OCI-LY3 (cell line): ENCODE results near the gene CWC27.

Experiments used
- CTCF ChIP-seq: fragments of 200-600, 300-600 bp; sonication (generic); IDR thresholded peaks from 2 replicates; pipeline ENCODE4 v1.5.1; 2014; ENCODE audit warnings: antibody characterized with exemption, low read length, low read depth
- EZH2phosphoT487 ChIP-seq: fragments of 200-600 bp; shearing (Covaris generic); IDR thresholded peaks from 2 replicates; pipeline ENCODE4 v1.6.1; 2018; ENCODE audit warnings: antibody characterized with exemption, mixed run types, low read depth

- TF ChIP-seq CTCF (no peak), EZH2phosphoT487 (no peak)
Observed at GRCh38 chr5:64980176-64980575, 211.4 kb downstream of the CWC27 start.
